Activated T-cell treated with anti-CD3 and anti-CD28 coated beads, Interleukin-2, amount 50 U/mL, for 48 hours (primary cell): ENCODE results near the gene RBMX.

Experiments used
- DNase-seq, 2 experiments: peaks; one replicate each; pipeline ENCODE4 v3.0.0-alpha.2; 2020

RBMX gene

DNA sequence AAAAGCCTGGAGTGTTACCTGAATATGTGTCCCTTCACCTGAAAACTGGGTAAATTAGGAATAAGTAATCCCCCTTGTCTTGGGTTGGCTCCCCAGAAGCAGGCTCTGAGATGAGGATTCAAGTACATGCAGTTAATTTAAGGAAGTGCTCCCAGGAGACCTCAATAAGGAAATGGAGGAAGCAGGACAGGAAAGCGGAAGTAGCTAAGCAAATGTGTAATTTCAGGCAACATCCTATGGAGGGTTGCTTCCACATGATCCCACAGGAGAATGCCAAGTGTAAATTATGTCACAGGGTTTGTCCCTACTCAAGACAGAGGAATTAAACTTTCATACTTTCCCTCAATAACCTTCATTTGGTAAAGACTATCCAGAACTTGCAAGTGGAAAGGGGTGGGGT lies 51.7 kb downstream of the RBMX start:
- DNase-seq, result no peak

DNA sequence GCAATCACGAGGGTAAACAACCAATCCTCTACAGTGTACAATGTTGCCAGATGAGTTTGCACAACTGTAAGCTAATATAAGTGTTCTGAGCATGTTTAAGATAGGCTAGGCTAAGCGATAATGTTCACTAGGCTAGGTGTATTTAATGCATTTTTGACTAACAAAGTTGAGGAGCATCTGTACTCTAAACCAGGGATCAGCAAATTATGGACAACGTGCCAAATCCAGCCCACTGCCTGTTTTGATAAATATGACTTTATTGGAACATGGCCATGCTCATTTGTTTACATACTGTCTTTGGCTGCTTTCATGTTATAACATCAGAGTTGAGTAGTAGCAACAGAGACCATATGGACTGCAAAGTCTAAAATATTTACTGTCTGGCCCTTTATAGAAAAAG lies 53.5 kb downstream of the RBMX start:
- no peak for DNase-seq

DNA sequence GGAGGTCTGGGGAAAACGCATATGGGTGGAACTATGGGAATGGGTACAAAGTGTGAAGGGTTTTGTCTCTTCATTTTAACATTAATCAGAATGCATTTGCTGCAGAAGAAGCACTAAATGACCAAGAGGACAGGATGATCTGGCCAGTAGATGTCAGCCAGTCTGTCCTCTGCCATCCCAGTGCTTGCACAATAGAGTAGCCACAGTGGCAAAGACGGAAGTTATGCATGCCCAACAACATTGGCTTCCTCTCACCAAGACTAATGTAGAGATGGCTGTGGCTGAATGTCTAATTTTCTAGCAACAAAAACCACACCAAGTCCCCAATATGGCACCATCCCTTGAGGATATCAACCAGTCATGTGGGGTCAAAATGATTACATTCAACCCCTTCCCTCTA lies 54.8 kb downstream of the RBMX start:
- no peak for DNase-seq
